ENCODE measurements around the gene GTPBP4. TPM values are rescaled to one million over a fixed set of nuclear protein-coding genes. Genes with fewer than 3 reads are reported as not detected.

GTPBP4 gene
- total and polyA plus RNA-seq, 9 donors, result 29.0 to 55.1 (median 47.3) TPM

DNA sequence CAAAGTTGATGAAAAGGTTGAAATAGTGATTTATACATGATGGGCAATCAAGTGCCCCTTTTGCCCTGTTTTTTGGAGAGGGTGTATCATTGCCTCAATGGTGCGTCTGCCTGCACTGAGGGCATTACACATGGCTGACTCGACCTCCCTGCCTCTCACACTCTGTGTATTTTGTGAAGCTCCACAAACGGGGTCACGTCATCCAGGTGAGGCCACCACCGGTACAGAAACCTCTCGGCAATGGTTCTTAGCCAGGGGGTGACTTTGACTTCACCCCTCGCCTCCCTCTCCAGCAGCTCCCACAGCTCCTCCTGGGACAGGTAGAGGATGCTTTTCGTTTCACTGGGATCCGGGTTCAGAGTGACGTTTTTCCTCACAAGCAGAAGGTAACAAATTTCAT is 31.1 kb downstream of the GTPBP4 start:
- Histone ChIP-seq H3K36me3 (ENCODE audit: control insufficient read depth, insufficient read depth, low read length) (peaks cover 35% of the 10 kb centered on the region), H3K27ac (ENCODE audit: low read length) (no peak overlapping the region), H3K4me3 (ENCODE audit: low read length) (no peak overlapping the region), H3K4me1 (ENCODE audit: control insufficient read depth, insufficient read depth, low read length) (no peaks in the 10 kb centered on the region), H3K9me3 (replicated peaks; ENCODE audit: control insufficient read depth, low read depth, low read length) (no peaks in the 10 kb centered on the region), H3K27me3 (ENCODE audit: control insufficient read depth, insufficient read depth, low read length) (no peaks in the 10 kb centered on the region)
- DNase-seq, result no peak
- WGBS (ENCODE audit: insufficient coverage), result 96% methylated on average over 8 of the region's 10 CpGs

DNA sequence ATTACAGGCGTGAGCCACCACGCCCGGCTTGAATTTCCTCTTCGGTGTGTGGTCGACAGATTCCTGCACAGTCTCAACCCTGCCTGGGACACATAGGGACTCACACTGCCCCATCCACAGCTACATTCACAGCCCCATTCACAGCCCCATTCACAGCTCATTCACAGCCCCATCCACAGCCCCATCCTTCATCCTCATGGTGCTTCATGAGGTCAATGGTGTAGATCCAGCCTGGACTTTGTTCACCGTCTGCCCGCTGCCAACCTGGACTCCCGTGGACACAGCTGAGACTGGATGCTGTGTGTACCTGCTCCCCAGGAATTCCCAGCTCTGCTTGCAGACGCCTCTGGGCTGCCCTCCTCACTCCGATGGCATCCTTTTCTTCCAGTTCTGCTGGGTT is 32.2 kb downstream of the GTPBP4 start:
- Histone ChIP-seq H3K4me3 (ENCODE audit: low read length) (no peak overlapping the region), H3K36me3 (ENCODE audit: control insufficient read depth, insufficient read depth, low read length) (peaks cover 32% of the 10 kb centered on the region), H3K27ac (ENCODE audit: low read length) (no peak overlapping the region), H3K4me1 (ENCODE audit: control insufficient read depth, insufficient read depth, low read length) (no peaks in the 10 kb centered on the region), H3K27me3 (ENCODE audit: control insufficient read depth, insufficient read depth, low read length) (no peaks in the 10 kb centered on the region), H3K9me3 (replicated peaks; ENCODE audit: control insufficient read depth, low read depth, low read length) (no peaks in the 10 kb centered on the region)
- 85% methylated on average over 8 of the region's 10 CpGs for WGBS (ENCODE audit: insufficient coverage)
- DNase-seq, result no peak

DNA sequence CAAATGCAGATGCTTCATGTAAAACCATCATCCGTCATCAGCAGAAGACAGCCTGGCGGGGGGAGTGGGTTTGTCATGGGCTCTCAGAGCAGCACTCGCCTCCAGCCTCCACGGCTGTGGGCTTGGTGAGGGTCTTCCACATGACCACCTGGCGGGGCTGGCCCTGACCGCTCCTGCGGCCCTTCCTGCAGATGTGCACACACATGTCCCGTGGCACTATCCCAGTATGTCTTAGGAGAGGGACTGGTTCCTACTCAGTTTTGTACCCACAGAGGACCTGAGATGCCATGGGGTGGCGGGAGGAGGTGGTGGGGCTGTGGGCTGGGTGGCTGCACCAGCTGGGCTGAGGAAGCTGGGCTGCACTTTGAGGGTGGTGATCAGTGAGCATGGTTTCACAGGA is 32.7 kb downstream of the GTPBP4 start:
- Histone ChIP-seq H3K36me3 (ENCODE audit: control insufficient read depth, insufficient read depth, low read length) (peaks cover 27% of the 10 kb centered on the region), H3K9me3 (replicated peaks; ENCODE audit: control insufficient read depth, low read depth, low read length) (no peaks in the 10 kb centered on the region), H3K27ac (ENCODE audit: low read length) (no peak overlapping the region), H3K4me3 (ENCODE audit: low read length) (no peak overlapping the region), H3K4me1 (ENCODE audit: control insufficient read depth, insufficient read depth, low read length) (no peaks in the 10 kb centered on the region), H3K27me3 (ENCODE audit: control insufficient read depth, insufficient read depth, low read length) (no peaks in the 10 kb centered on the region)
- DNase-seq, result no peak
- 93% methylated on average over 5 of the region's 9 CpGs for WGBS (ENCODE audit: insufficient coverage)

DNA sequence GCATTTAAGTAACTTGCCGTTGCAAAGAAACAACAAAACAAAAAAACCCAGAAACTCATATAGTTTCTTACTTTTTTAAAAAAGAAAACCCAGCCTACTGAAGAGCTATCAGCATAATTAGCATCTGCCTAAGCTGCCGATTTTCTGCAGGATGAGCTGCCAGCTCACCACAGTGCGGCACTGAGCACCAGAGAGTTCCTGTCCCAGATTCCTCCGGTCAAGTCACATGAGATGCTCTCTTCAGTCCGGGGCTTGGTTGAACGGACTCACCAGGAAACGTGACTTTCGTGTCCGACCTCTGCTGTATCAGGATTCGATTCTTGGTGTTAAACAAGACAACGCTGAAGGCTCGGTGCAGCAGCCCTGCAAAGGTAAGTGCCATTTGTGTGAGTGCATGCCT is 34.2 kb downstream of the GTPBP4 start:
- no peak overlapping the region for H3K27ac ChIP-seq (ENCODE audit: low read length)
- no peaks in the 10 kb centered on the region for H3K27me3 ChIP-seq (ENCODE audit: control insufficient read depth, insufficient read depth, low read length)
- H3K4me1 ChIP-seq (ENCODE audit: control insufficient read depth, insufficient read depth, low read length), result no peaks in the 10 kb centered on the region
- H3K36me3 ChIP-seq (ENCODE audit: control insufficient read depth, insufficient read depth, low read length), result peaks cover 18% of the 10 kb centered on the region
- H3K9me3 ChIP-seq (replicated peaks; ENCODE audit: control insufficient read depth, low read depth, low read length), result no peaks in the 10 kb centered on the region
- 86% methylated on average over 11 of the region's 12 CpGs for WGBS (ENCODE audit: insufficient coverage)
- DNase-seq, result no peak
- H3K4me3 ChIP-seq (ENCODE audit: low read length), result no peak overlapping the region

DNA sequence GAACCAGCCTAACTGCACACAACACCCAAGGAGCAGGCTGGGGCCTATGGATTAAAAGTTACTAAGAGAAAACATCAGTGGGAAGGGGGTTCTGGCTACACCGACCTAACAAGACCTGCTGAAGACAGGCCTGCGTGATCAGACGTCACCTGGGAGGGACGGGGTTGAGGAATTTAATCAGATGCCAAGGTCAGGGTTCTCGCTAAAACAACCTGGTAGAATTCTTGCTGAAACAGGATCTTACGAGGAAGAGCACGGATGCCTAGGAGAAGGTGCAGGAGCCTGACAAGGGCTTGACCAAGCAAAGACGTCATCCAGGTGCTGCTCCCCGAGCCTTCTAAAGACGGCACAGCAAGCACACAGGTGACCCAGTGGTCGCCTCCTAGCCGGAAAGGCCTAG is 35.9 kb downstream of the GTPBP4 start:
- H3K36me3 ChIP-seq (ENCODE audit: control insufficient read depth, insufficient read depth, low read length), result peaks cover 7% of the 10 kb centered on the region
- no peak for DNase-seq
- H3K9me3 ChIP-seq (replicated peaks; ENCODE audit: control insufficient read depth, low read depth, low read length), result no peaks in the 10 kb centered on the region
- WGBS (ENCODE audit: insufficient coverage), result 89% methylated on average over 9 of the region's 12 CpGs
- H3K4me3 ChIP-seq (ENCODE audit: low read length), result no peak overlapping the region
- H3K27ac ChIP-seq (ENCODE audit: low read length), result no peak overlapping the region
- H3K27me3 ChIP-seq (ENCODE audit: control insufficient read depth, insufficient read depth, low read length), result no peaks in the 10 kb centered on the region
- H3K4me1 ChIP-seq (ENCODE audit: control insufficient read depth, insufficient read depth, low read length), result no peaks in the 10 kb centered on the region

DNA sequence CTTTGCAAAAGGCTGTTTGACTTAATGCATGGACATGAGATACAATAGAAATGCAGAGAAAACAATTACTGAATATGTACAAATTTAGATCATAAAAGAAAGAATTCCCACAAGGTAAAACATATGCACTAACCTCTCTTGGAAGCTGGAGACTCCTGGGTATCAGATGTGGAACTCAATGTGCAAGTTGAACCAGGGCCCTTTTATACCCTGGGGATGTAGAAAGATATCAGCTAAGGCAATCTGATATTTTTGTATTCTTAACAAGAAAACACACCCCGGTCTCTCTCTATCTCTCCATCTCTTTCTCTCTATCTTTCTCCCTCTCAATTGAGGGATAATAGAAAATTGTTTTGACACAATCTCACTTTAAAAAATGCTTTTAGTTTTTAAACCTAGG is 37.4 kb downstream of the GTPBP4 start, which contains the start of gene IDI2:
Gene IDI2, minus strand, starts transcription at position 177 of the 400 bp plus-strand sequence. CDS start 1,136 bp downstream, outside the sequence.
- Histone ChIP-seq H3K27ac (ENCODE audit: low read length) (no peak within 1 kb of the TSS), H3K4me3 (ENCODE audit: low read length) (no peak within 1 kb of the TSS), H3K4me1 (ENCODE audit: control insufficient read depth, insufficient read depth, low read length) (no peaks in the 10 kb centered on the region), H3K9me3 (replicated peaks; ENCODE audit: control insufficient read depth, low read depth, low read length) (no peaks in the 10 kb centered on the region), H3K27me3 (ENCODE audit: control insufficient read depth, insufficient read depth, low read length) (no peaks in the 10 kb centered on the region), H3K36me3 (ENCODE audit: control insufficient read depth, insufficient read depth, low read length) (peaks cover under 1% of the 10 kb centered on the region)
- no CpG with 5 or more reads among the region's 1 CpG for WGBS (ENCODE audit: insufficient coverage)
- DNase-seq, result no peak

DNA sequence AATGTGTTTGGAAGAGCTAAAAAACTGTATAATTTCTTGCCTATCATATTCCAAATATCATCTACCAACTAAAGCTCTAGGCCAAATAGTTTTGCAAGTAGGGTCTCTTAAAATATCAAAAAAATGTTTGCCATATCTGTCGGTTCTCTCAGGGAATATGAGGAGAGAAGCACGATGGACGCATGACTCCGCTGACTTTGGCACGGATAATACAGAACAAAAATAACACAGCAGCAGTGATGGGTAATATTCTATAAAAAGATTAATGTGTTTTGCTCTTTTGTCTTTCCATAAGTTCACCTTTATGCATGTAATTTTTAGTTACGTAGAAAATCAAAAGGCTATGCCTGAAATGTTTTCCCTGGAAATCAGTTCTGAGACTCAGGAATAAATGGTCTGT is 38.3 kb downstream of the GTPBP4 start:
- H3K9me3 ChIP-seq (replicated peaks; ENCODE audit: control insufficient read depth, low read depth, low read length), result no peaks in the 10 kb centered on the region
- H3K27me3 ChIP-seq (ENCODE audit: control insufficient read depth, insufficient read depth, low read length), result no peaks in the 10 kb centered on the region
- H3K36me3 ChIP-seq (ENCODE audit: control insufficient read depth, insufficient read depth, low read length), result no peaks in the 10 kb centered on the region
- no CpG with 5 or more reads among the region's 6 CpGs for WGBS (ENCODE audit: insufficient coverage)
- H3K27ac ChIP-seq (ENCODE audit: low read length), result no peak overlapping the region
- DNase-seq, result no peak
- no peaks in the 10 kb centered on the region for H3K4me1 ChIP-seq (ENCODE audit: control insufficient read depth, insufficient read depth, low read length)
- no peak overlapping the region for H3K4me3 ChIP-seq (ENCODE audit: low read length)

DNA sequence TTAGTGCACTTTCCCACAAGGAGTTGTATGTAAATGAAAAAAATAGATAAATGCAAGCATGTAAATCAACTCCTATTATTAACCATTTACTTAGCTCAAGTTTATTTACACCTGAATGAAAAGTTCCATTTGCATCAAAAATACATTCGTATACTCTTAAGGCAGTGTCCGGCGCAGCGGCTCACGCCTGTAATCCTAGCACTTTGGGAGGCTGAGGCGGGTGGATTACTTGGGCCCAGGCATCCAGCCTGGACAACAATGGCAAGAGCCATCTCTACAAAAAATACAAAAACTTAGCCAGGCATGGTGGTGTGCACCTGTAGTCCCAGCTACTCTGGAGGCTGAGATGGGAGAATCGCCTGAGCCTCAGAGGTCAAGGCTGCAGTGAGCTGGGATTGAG is 41.6 kb downstream of the GTPBP4 start:
- no peaks in the 10 kb centered on the region for H3K27me3 ChIP-seq (ENCODE audit: control insufficient read depth, insufficient read depth, low read length)

DNA sequence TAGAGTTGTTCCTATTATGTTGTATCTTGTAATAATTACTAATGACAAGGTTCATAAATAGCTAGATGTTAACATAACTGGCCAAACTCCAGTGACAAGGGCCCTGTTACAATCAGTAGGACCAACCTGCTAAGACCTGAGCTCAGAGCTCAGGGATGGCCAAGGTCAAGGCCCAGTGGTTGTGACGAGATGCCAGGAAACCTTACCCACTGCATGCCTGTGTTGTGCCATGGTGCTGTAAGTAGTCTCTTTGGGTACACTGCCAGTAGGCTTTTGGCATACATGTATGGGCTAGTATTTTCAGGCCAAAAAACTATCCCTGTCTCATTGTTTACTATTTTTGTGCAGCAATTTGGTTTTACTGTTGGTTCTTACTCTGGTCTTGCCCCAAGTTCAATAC is 45.4 kb downstream of the GTPBP4 start:
- Histone ChIP-seq H3K27me3 (ENCODE audit: control insufficient read depth, insufficient read depth, low read length) (no peaks in the 10 kb centered on the region), H3K9me3 (replicated peaks; ENCODE audit: control insufficient read depth, low read depth, low read length) (no peaks in the 10 kb centered on the region), H3K36me3 (ENCODE audit: control insufficient read depth, insufficient read depth, low read length) (peaks cover 13% of the 10 kb centered on the region), H3K4me1 (ENCODE audit: control insufficient read depth, insufficient read depth, low read length) (no peaks in the 10 kb centered on the region), H3K4me3 (ENCODE audit: low read length) (no peak overlapping the region), H3K27ac (ENCODE audit: low read length) (no peak overlapping the region)
- no CpG with 5 or more reads among the region's 1 CpG for WGBS (ENCODE audit: insufficient coverage)
- DNase-seq, result no peak

More for the DNA sequence above, 41.6 kb downstream of the GTPBP4 start:
- Histone ChIP-seq H3K36me3 (ENCODE audit: control insufficient read depth, insufficient read depth, low read length) (no peaks in the 10 kb centered on the region), H3K4me3 (ENCODE audit: low read length) (no peak overlapping the region), H3K4me1 (ENCODE audit: control insufficient read depth, insufficient read depth, low read length) (no peaks in the 10 kb centered on the region), H3K9me3 (replicated peaks; ENCODE audit: control insufficient read depth, low read depth, low read length) (no peaks in the 10 kb centered on the region), H3K27ac (ENCODE audit: low read length) (no peak overlapping the region)
- 89% methylated on average over 6 of the region's 7 CpGs for WGBS (ENCODE audit: insufficient coverage)
- DNase-seq, result no peak

DNA sequence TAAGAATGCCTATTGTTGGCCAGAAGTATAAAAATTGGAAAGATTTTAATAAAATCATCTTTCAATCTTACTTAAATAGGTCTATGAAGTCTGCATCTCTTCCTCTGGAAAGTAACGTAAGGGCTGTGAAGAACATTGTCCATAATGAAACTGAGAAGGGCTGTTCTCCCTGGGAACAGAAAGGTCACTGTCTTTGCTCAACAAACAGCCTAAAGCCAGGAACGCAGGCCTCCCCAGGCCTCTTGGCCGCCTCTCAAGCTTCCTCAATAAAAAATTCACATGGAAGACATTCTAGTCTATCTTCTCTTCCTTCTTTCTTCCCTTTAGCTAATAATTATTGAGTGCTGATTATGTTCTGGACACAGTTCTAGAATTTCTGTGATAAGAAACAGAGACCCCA is 46.5 kb downstream of the GTPBP4 start:
- H3K36me3 ChIP-seq (ENCODE audit: control insufficient read depth, insufficient read depth, low read length), result peaks cover 13% of the 10 kb centered on the region
- no CpG with 5 or more reads among the region's 3 CpGs for WGBS (ENCODE audit: insufficient coverage)
- no peaks in the 10 kb centered on the region for H3K9me3 ChIP-seq (replicated peaks; ENCODE audit: control insufficient read depth, low read depth, low read length)
- H3K27me3 ChIP-seq (ENCODE audit: control insufficient read depth, insufficient read depth, low read length), result no peaks in the 10 kb centered on the region
- peak; percentile 36 for DNase-seq
- no peaks in the 10 kb centered on the region for H3K4me1 ChIP-seq (ENCODE audit: control insufficient read depth, insufficient read depth, low read length)
- no peak overlapping the region for H3K27ac ChIP-seq (ENCODE audit: low read length)
- no peak overlapping the region for H3K4me3 ChIP-seq (ENCODE audit: low read length)

DNA sequence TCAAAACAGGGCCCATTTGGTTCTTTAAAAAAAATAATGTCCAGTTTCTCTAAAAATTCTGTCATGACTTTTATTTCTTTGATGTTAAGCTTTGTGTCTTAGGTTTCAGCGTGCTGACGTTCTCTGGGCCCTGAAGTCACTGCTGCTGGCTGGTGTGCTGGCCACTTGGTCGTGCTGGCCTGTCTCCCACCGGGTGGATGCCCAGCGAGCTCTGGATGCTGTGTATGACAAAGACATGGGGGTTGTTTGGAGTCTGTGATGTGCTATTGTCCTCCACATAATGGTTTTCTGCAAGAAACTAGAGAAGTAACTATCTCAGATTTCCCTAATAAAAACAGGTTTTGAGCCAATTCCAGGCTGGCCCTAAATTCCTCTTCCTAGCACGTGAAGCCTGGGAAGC is 47.0 kb downstream of the GTPBP4 start:
- no peak overlapping the region for H3K27ac ChIP-seq (ENCODE audit: low read length)
- no peaks in the 10 kb centered on the region for H3K27me3 ChIP-seq (ENCODE audit: control insufficient read depth, insufficient read depth, low read length)
- H3K36me3 ChIP-seq (ENCODE audit: control insufficient read depth, insufficient read depth, low read length), result peaks cover 13% of the 10 kb centered on the region
- H3K4me3 ChIP-seq (ENCODE audit: low read length), result no peak overlapping the region
- no peaks in the 10 kb centered on the region for H3K9me3 ChIP-seq (replicated peaks; ENCODE audit: control insufficient read depth, low read depth, low read length)
- no peaks in the 10 kb centered on the region for H3K4me1 ChIP-seq (ENCODE audit: control insufficient read depth, insufficient read depth, low read length)
- no peak for DNase-seq
- 53% methylated on average over 3 of the region's 6 CpGs for WGBS (ENCODE audit: insufficient coverage)

All from muscle of leg (tissue), 11 donors.